Motor neuron (in vitro differentiated cells): Measurements from ENCODE around the gene KRTAP5-7. TPM values are rescaled to one million over a fixed set of nuclear protein-coding genes. Genes with fewer than 3 reads are reported as not detected.
"Not testable (repeated sequence)": the region's sequence is repeated elsewhere in the genome, so short reads cannot be mapped to it uniquely, and the experiment has no call there.

Experiments used
- ATAC-seq, 8 experiments: fragments of 200-7000 bp; cut with Tn5 transposase; replicated peaks in 6 of 8; 2 replicates each; pipeline ENCODE4 v1.8.0; 2021; ENCODE audit warnings: mild to moderate bottlenecking in 8 of 8, moderate library complexity in 8 of 8
- H3K27ac ChIP-seq, 2 donors: fragments of 250-450 bp; sonication (Bioruptor Pico); 2 replicates each; pipeline ENCODE4 v1.9.0; 2021; ENCODE audit warnings: antibody characterized with exemption in 2 of 2, mild to moderate bottlenecking in 2 of 2, moderate library complexity in 1 of 2
- H3K4me1 ChIP-seq, 2 donors: fragments of 250-450 bp; sonication (Bioruptor Pico); replicated peaks in 1 of 2; 2 replicates each; pipeline ENCODE4 v1.6.1; 2021; ENCODE audit warnings: antibody characterized with exemption in 2 of 2, mild to moderate bottlenecking in 2 of 2, moderate library complexity in 1 of 2
- H3K4me3 ChIP-seq, 5 donors: fragments of 250-450 bp; sonication (Bioruptor Pico); 2 replicates each; pipeline ENCODE4 v1.9.0; 2021; ENCODE audit warnings: antibody characterized with exemption in 5 of 5, mild to moderate bottlenecking in 5 of 5, moderate library complexity in 4 of 5
- WGBS, 10 experiments: fragments of 450-650 bp; shearing (Covaris generic); methylation state at CpG; one replicate each; pipeline ENCODE4 v1.0.0; 2022; 5-methylcytosine and 5-hydroxymethylcytosine counted together
- in situ Hi-C, 9 experiments: fragments of 400-800 bp; cut with MboI; loops; one replicate each; pipeline ENCODE4 v1.15.0; 2021; ENCODE audit warnings: low sequenced_read_pairs in 9 of 9, low pct_unique_long_range_greater_than_20kb in 2 of 9; ENCODE audit not compliant: unreplicated experiment in 9 of 9
- total RNA-seq, 8 experiments: library from RNA; unstranded; fragments of 300-600 nt; gene quantifications; 2 replicates each; pipeline versions ENCODE4 v1.2.3 to v1.2.4, GENCODE V29; 2022

KRTAP5-7 gene
- total RNA-seq, 8 experiments from 2014 or later = 0.21 to 0.91 (median 0.27) TPM; not detected in 1

GRCh38 chr11:71527576-71528210 is 626 bp downstream of the KRTAP5-7 start:
- ATAC-seq = no peak
- Histone ChIP-seq H3K4me3 (no peak overlapping the region), H3K27ac (no peak overlapping the region), H3K4me1 (no peaks in the 10 kb centered on the region)
- WGBS, 10 experiments = 13 to 88% (median 60%) methylated on average over 1 to 5 of the region's 6 CpGs; no CpG with 5 or more reads in 4 of the 10 experiments
- in situ Hi-C loops = no loop called here

GRCh38 chr11:71530602-71531001 is 3.5 kb downstream of the KRTAP5-7 start:
- in situ Hi-C loops = no loop called here
- Histone ChIP-seq H3K4me1 (peaks cover 5 to 8% of the 10 kb centered on the region in 2 donors), H3K4me3 (no peak overlapping the region), H3K27ac (no peak overlapping the region)
- 61 to 100% (median 88%) methylated on average over 1 to 11 of the region's 11 CpGs; no CpG with 5 or more reads in 2 of the 10 experiments for WGBS, 10 experiments
- ATAC-seq = peak in 5 of 8 experiments; percentile 57 to 79 (median 64)

GRCh38 chr11:71532036-71532610 is 5.1 kb downstream of the KRTAP5-7 start:
- in situ Hi-C loops = no loop called here

GRCh38 chr11:71534711-71535608 is 7.9 kb downstream of the KRTAP5-7 start:
- H3K4me3 ChIP-seq, in situ Hi-C loops, ATAC-seq: not testable (repeated sequence)
- peaks cover 5 to 13% of the 10 kb centered on the region in 2 donors for H3K4me1 ChIP-seq
- peak overlapping the region; percentile 63 to 70 for H3K27ac ChIP-seq
- 0 to 88% (median 58%) methylated on average over 1 to 6 of the region's 17 CpGs; no CpG with 5 or more reads in 1 of the 10 experiments for WGBS, 10 experiments

More at GRCh38 chr11:71532036-71532610, 5.1 kb downstream of the KRTAP5-7 start:
- Histone ChIP-seq H3K4me3 (no peak overlapping the region), H3K27ac (no peak overlapping the region), H3K4me1 (peaks cover 5 to 13% of the 10 kb centered on the region in 2 donors)
- WGBS, 10 experiments = 36 to 100% (median 73%) methylated on average over 1 to 10 of the region's 10 CpGs; no CpG with 5 or more reads in 1 of the 10 experiments
- no peak for ATAC-seq

GRCh38 chr11:71535825-71536224 is 8.8 kb downstream of the KRTAP5-7 start:
- WGBS, 10 experiments = 40 to 100% (median 87%) methylated on average over 1 to 9 of the region's 9 CpGs
- no peak overlapping the region for H3K4me3 ChIP-seq
- no peak overlapping the region for H3K27ac ChIP-seq
- ATAC-seq = no peak
- H3K4me1 ChIP-seq = peaks cover 5 to 13% of the 10 kb centered on the region in 2 donors
- in situ Hi-C loops = no loop called here

GRCh38 chr11:71537537-71537936 is 10.5 kb downstream of the KRTAP5-7 start:
- no peak for ATAC-seq
- WGBS, 10 experiments = 44 to 91% (median 81%) methylated on average over 1 to 7 of the region's 9 CpGs; no CpG with 5 or more reads in 1 of the 10 experiments
- H3K4me1 ChIP-seq = peaks cover 5 to 13% of the 10 kb centered on the region in 2 donors
- H3K27ac ChIP-seq = no peak overlapping the region
- no peak overlapping the region for H3K4me3 ChIP-seq
- in situ Hi-C loops = no loop called here

- ATAC-seq = not testable (repeated sequence)
- WGBS, 10 experiments = 20% methylated on average over 1 of the region's 4 CpGs; no CpG with 5 or more reads in 9 of the 10 experiments
These were observed 11.1 kb downstream of the KRTAP5-7 start, which contains the start of gene KRTAP5-8 for GRCh38 chr11:71537977-71538665. KRTAP5-8 (plus strand) TSS chr11:71538025; CDS start chr11:71538056, 31 bp downstream.

GRCh38 chr11:71538666-71538990 is 11.6 kb downstream of the KRTAP5-7 start:
- in situ Hi-C loops = no loop called here
- H3K4me3 ChIP-seq = no peak overlapping the region
- H3K27ac ChIP-seq = no peak overlapping the region
- ATAC-seq = peak in 5 of 8 experiments; percentile 78 to 92 (median 82)
- 33 to 86% (median 73%) methylated on average over 3 to 4 of the region's 4 CpGs; no CpG with 5 or more reads in 7 of the 10 experiments for WGBS, 10 experiments
- peaks cover 5 to 13% of the 10 kb centered on the region in 2 donors for H3K4me1 ChIP-seq

More at GRCh38 chr11:71537977-71538665, 11.1 kb downstream of the KRTAP5-7 start, which contains the start of gene KRTAP5-8:
- in situ Hi-C loops, H3K4me3 ChIP-seq, H3K27ac ChIP-seq: not testable (repeated sequence)
- H3K4me1 ChIP-seq = peaks cover 5 to 13% of the 10 kb centered on the region in 2 donors

- in situ Hi-C loops = no loop called here
- Histone ChIP-seq H3K4me3 (no peak overlapping the region), H3K27ac (no peak overlapping the region), H3K4me1 (peaks cover 5 to 13% of the 10 kb centered on the region in 2 donors)
- ATAC-seq = no peak
- WGBS, 10 experiments = 20 to 95% (median 72%) methylated on average over 3 to 9 of the region's 11 CpGs; no CpG with 5 or more reads in 4 of the 10 experiments
These were observed 11.9 kb downstream of the KRTAP5-7 start for GRCh38 chr11:71539017-71539416.

GRCh38 chr11:71539971-71540370 is 12.9 kb downstream of the KRTAP5-7 start:
- H3K27ac ChIP-seq, in situ Hi-C loops, H3K4me3 ChIP-seq, ATAC-seq, H3K4me1 ChIP-seq: not testable (repeated sequence)
- WGBS, 10 experiments = 37 to 100% (median 76%) methylated on average over 1 to 6 of the region's 11 CpGs; no CpG with 5 or more reads in 4 of the 10 experiments

- H3K4me3 ChIP-seq, in situ Hi-C loops, ATAC-seq, H3K27ac ChIP-seq, H3K4me1 ChIP-seq: not testable (repeated sequence)
- 32 to 97% (median 52%) methylated on average over 1 to 9 of the region's 9 CpGs; no CpG with 5 or more reads in 1 of the 10 experiments for WGBS, 10 experiments
These were observed 13.6 kb downstream of the KRTAP5-7 start for GRCh38 chr11:71540521-71541304.

GRCh38 chr11:71542382-71542781 is 15.3 kb downstream of the KRTAP5-7 start:
- H3K27ac ChIP-seq = no peak overlapping the region
- WGBS, 10 experiments = 38 to 82% (median 74%) methylated on average over 2 to 6 of the region's 7 CpGs; no CpG with 5 or more reads in 4 of the 10 experiments
- no peak for ATAC-seq
- no peaks in the 10 kb centered on the region for H3K4me1 ChIP-seq
- in situ Hi-C loops = no loop called here
- H3K4me3 ChIP-seq = no peak overlapping the region
